Upper lobe of left lung (tissue), 6 donors: Measurements from ENCODE around the gene CCR9. TPM values are rescaled to one million over a fixed set of nuclear protein-coding genes. Genes with fewer than 3 reads are reported as not detected.

Experiments used
- ATAC-seq, 2 donors: fragments of 200-7000 bp; cut with Tn5 transposase; one replicate each; pipeline ENCODE4 v1.9.1; 2022; ENCODE audit warnings: mild to moderate bottlenecking in 2 of 2, moderate library complexity in 2 of 2; ENCODE audit not compliant: low FRiP score in 2 of 2
- DNase-seq, 2 donors: peaks; one replicate each; pipeline ENCODE4 v3.0.0-alpha.2; 2019 to 2020
- H3K27ac ChIP-seq, 4 donors: fragments of 200-600 bp; sonication (generic); one replicate each; pipeline ENCODE4 v1.5.1; 2016 to 2019
- H3K27me3 ChIP-seq, 4 donors: fragments of 200-600 bp; sonication (generic); one replicate each; pipeline ENCODE4 v1.5.1; 2017 to 2019
- H3K36me3 ChIP-seq, 4 donors: fragments of 200-600 bp; sonication (generic); one replicate each; pipeline ENCODE4 v1.5.1; 2016 to 2019
- H3K4me1 ChIP-seq, 4 donors: fragments of 200-600 bp; sonication (generic); one replicate each; pipeline ENCODE4 v1.5.1; 2018 to 2019
- H3K4me3 ChIP-seq, 4 donors: fragments of 200-600 bp; sonication (generic); one replicate each; pipeline ENCODE4 v1.5.1; 2017 to 2019; ENCODE audit warnings: mild to moderate bottlenecking in 2 of 4, moderate library complexity in 1 of 4
- H3K9me3 ChIP-seq, 4 donors: fragments of 200-600 bp; sonication (generic); one replicate each; pipeline ENCODE4 v1.5.1; 2018 to 2019
- EP300 ChIP-seq, 4 donors: sonication (generic); formaldehyde crosslinking; IDR thresholded peaks; one replicate each; pipeline ENCODE4 v1.5.1; 2017; ENCODE audit warnings: antibody characterized with exemption in 4 of 4, control low read depth in 2 of 4
- POLR2A ChIP-seq, 4 donors: fragments of 450-650 bp; IDR thresholded peaks; one replicate each; pipeline ENCODE4 v1.5.1; 2016 to 2017; ENCODE audit warnings: antibody characterized with exemption in 4 of 4, mild to moderate bottlenecking in 2 of 4
- POLR2AphosphoS5 ChIP-seq, 2 donors: sonication (generic); formaldehyde crosslinking; IDR thresholded peaks; one replicate each; pipeline ENCODE4 v1.5.1; 2017; ENCODE audit warnings: antibody characterized with exemption in 2 of 2
- WGBS, 2 donors: methylation state at CpG; one replicate each; pipeline ENCODE4 v1.1.5; 2017 to 2018; 5-methylcytosine and 5-hydroxymethylcytosine counted together
- total RNA-seq, 6 donors: library from RNA; depleted of rRNA in 4 of 6; stranded (reverse); fragments of >200 nt in 4 of 6; gene quantifications; one replicate each; pipeline versions ENCODE4 v1.1.0 to v1.2.1, GENCODE V29; 2016 to 2021
- TF ChIP-seq, protein P1 (sequence below), 6 experiments: fragments of 450-650 bp in 4 of 6; fragments of 200-600 bp in 2 of 6; sonication (generic) in 2 of 6; IDR thresholded peaks; one replicate each; pipeline ENCODE4 v1.5.1; 2016 to 2019; ENCODE audit warnings: antibody characterized with exemption in 6 of 6
- donor health status: DM: no; HTN: no; CAD: no; lungs with moderate emphysema.
- donor health status: DM: no; HTN: yes; CAD: no; lungs with severe emphysema.

CCR9 gene
- total RNA-seq, 6 donors from 2014 or later: 0.11 to 0.13 TPM; not detected in 4

DNA sequence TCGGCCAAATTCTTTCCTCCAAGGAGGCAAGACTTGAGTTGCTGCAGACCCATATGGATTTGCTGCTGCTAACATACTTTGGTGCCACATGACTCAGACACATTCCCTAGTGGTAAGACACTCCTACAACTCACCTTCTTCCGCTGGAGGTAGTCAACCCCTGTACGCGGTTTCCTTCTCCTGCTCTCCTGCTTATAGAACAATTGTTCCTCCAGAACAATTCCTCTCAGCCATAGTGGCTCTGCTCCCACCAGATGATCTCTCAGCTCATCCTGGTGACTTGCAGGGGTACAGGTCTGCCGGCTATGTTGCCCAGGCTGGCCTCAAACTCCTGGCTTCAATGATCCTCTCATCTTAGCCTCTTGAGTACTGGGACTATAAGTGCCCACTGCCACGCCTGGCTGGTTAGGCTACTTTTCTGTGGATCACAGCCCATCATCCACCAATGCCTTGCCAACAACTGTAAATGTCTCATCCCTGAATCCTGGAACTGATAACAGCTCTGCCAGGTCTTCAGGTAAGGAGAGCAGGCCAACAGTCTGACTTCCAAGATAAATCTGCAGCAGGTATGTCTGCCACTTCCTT lies 54.5 kb downstream of the CCR9 start:
- H3K36me3 ChIP-seq: peaks cover 6 to 40% (median 18%) of the 10 kb centered on the region in 4 donors
- no peak for TF ChIP-seq POLR2A (IDR thresholded peaks at IDR 0.05)
- TF ChIP-seq, protein P1, sequence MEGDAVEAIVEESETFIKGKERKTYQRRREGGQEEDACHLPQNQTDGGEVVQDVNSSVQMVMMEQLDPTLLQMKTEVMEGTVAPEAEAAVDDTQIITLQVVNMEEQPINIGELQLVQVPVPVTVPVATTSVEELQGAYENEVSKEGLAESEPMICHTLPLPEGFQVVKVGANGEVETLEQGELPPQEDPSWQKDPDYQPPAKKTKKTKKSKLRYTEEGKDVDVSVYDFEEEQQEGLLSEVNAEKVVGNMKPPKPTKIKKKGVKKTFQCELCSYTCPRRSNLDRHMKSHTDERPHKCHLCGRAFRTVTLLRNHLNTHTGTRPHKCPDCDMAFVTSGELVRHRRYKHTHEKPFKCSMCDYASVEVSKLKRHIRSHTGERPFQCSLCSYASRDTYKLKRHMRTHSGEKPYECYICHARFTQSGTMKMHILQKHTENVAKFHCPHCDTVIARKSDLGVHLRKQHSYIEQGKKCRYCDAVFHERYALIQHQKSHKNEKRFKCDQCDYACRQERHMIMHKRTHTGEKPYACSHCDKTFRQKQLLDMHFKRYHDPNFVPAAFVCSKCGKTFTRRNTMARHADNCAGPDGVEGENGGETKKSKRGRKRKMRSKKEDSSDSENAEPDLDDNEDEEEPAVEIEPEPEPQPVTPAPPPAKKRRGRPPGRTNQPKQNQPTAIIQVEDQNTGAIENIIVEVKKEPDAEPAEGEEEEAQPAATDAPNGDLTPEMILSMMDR (IDR thresholded peaks at IDR 0.05): no peak
- TF ChIP-seq EP300 (IDR thresholded peaks at IDR 0.05): no peak
- ATAC-seq (no peak), DNase-seq (peak in 1 of 2 donors; percentile 6)
- H3K27ac ChIP-seq: no peak overlapping the region
- 82 to 86% methylated on average over 6 of the region's 6 CpGs for WGBS, 2 donors
- H3K27me3 ChIP-seq: no peaks in the 10 kb centered on the region
- H3K4me1 ChIP-seq: peaks cover 0 to 20% (median 9%) of the 10 kb centered on the region in 4 donors
- H3K4me3 ChIP-seq: no peak overlapping the region
- H3K9me3 ChIP-seq: no peaks in the 10 kb centered on the region

DNA sequence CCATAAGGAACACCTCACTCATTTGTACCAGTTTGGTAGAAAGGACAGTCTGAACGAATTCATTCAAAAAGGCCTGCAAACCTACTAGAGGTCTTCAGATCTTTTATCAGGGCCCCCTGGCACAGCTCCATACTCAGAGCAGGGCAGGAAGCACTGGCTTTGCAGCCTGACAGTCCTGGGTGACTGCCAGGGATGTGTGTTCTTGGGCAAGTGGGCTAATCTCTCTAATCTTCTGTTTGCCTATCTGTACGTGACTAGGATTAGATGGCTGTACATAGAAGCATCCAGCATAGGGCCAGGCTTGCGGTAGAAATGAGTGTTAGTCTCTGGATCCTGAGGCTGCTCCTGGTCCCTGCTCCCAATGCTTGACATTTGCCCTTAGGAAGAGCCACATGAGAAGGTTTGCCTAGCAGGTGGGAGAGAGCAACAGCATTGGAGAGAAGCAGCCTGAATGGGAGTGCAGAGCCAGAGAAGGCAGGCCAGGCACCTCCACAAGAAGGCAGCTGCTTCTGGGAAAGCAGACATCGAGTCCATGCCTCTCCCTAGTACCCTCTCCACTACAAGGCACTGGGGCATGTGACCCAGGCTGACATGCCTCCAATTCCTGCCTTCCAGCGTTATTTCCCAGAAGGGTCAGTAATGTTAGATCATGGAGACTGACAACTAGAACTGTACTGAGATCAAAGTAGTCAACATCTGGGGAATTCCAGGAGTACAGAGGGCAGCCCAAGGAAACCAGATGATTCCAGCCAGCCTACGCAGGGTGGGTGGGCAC lies 55.9 kb downstream of the CCR9 start:
- peak in 1 of 2 donors; percentile 14 for DNase-seq
- TF ChIP-seq POLR2A (IDR thresholded peaks at IDR 0.05) (no peak), EP300 (IDR thresholded peaks at IDR 0.05) (no peak), POLR2AphosphoS5 (IDR thresholded peaks at IDR 0.05) (no peak)
- TF ChIP-seq, protein P1 (IDR thresholded peaks at IDR 0.05): no peak
- Histone ChIP-seq H3K9me3 (no peaks in the 10 kb centered on the region), H3K27ac (peak overlapping the region in 2 of 4 donors; percentile 19 to 49), H3K4me1 (peaks cover 0 to 20% (median 9%) of the 10 kb centered on the region in 4 donors), H3K36me3 (peaks cover 0 to 40% (median 14%) of the 10 kb centered on the region in 4 donors), H3K4me3 (no peak overlapping the region), H3K27me3 (no peaks in the 10 kb centered on the region)
- 62 to 63% methylated on average over 5 of the region's 6 CpGs for WGBS, 2 donors
- ATAC-seq: no peak

DNA sequence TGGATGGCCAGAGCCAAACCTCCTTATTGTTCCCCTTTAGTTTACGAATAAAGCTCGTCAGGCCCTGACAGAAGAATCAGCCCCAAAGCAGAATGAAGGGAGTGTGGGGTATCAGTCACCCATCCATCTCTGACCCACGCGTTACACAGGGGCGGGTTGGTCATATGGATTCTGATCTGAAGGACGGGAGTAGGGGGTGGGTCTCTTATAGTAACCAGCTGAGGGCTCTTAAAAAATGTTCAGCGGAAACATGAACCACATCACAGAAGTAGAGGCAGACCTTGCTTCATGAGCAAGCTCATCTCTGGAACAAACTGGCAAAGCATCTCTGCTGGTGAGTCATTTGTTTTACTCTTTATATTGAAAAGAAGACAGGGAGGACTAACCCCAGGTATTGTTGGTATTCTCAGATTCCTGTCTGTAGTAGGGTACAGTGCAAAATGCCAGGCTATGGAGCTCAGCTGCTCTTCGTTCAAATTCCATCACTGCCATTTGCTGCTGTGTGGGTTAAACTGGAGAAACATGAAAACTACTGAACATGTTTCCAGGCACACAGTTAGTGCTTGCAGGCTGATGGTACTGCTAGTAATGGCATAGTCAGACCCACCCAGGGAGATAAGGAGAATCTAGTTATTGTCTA lies 57.0 kb downstream of the CCR9 start, which contains the start of gene CXCR6:
TSS of gene CXCR6 (plus strand) at position 258 of the 640 bp plus-strand sequence. CDS start 3,018 bp downstream, outside the sequence.
- H3K27ac ChIP-seq: peak within 1 kb of the TSS in 2 of 4 donors; percentile 19 to 49
- WGBS, 2 donors: 91 to 95% methylated on average over 8 of the region's 8 CpGs
- TF ChIP-seq POLR2A (IDR thresholded peaks at IDR 0.05): peak in 1 of 4 donors; percentile 55
- no peak for TF ChIP-seq EP300 (IDR thresholded peaks at IDR 0.05)

DNA sequence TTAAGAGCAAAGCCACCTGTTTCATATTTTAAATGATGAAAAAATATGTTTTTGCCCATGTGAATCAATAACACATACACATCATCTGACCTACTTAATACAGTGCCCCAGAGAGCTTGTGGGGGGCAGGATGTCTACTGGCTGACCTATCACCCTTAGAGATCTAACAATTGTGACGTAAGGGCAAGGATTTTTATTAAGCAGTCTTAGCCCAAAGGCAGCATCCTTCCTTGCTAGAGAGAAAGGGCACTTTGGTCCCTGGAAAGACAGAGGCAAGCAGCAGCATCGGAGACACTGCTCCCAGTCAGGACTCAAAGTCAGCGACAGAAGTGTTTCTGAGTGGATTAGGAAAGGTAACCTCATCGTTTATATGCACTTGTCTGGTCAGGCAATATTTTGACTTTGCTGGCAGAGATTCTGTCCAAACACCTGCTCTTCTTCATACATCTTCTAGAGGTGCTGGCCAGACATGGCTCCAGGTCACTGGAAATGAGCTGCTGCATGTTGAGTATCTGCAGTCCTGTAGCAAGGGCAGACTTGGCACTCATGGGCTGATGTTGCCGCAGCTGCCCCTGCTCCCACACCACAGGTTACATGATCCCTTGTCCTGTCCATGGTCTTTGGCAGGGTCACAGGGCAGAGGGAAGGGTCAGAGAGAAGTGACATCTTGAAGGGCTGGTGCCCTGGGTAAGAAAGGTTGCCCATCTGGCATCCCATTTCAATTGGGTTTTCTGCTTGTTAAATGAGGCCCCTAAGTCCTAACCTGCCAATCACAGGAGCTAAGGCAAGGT lies 58.7 kb downstream of the CCR9 start:
- ATAC-seq: no peak
- peak in 1 of 4 donors; percentile 32 for TF ChIP-seq POLR2A (IDR thresholded peaks at IDR 0.05)
- no peak for TF ChIP-seq POLR2AphosphoS5 (IDR thresholded peaks at IDR 0.05)
- TF ChIP-seq, protein P1 (IDR thresholded peaks at IDR 0.05): no peak
- no peak for TF ChIP-seq EP300 (IDR thresholded peaks at IDR 0.05)
- Histone ChIP-seq H3K27me3 (no peaks in the 10 kb centered on the region), H3K4me3 (no peak overlapping the region), H3K9me3 (no peaks in the 10 kb centered on the region), H3K27ac (peak overlapping the region in 2 of 4 donors; percentile 40 to 67), H3K36me3 (peaks cover 0 to 55% (median 22%) of the 10 kb centered on the region in 4 donors), H3K4me1 (peaks cover 0 to 8% (median 2%) of the 10 kb centered on the region in 4 donors)
- 86 to 88% methylated on average over 5 of the region's 5 CpGs for WGBS, 2 donors
- DNase-seq: no peak

More for the DNA sequence above, 57.0 kb downstream of the CCR9 start, which contains the start of gene CXCR6:
- no peak for DNase-seq
- no peaks in the 10 kb centered on the region for H3K9me3 ChIP-seq
- no peak for ATAC-seq
- H3K4me1 ChIP-seq: peaks cover 0 to 20% (median 9%) of the 10 kb centered on the region in 4 donors
- H3K27me3 ChIP-seq: no peaks in the 10 kb centered on the region
- H3K36me3 ChIP-seq: peaks cover 0 to 39% (median 10%) of the 10 kb centered on the region in 4 donors
- H3K4me3 ChIP-seq: peak within 1 kb of the TSS in 3 of 4 donors; percentile 4 to 13 (median 6)
